AG04450 (cell line): Measurements from ENCODE around the gene GID8. TPM values are rescaled to one million over a fixed set of nuclear protein-coding genes. Genes with fewer than 3 reads are reported as not detected.

Source experiments
- CTCF ChIA-PET: fragments of 300-600, 350-600 bp; formaldehyde crosslinking; extraction: SDS; loops from one replicate; lab custom pipeline; 2022; ENCODE audit warnings: antibody characterized with exemption, inconsistent platforms; lab: Charles Lee
- POLR2A ChIA-PET: fragments of 350-600 bp; formaldehyde crosslinking; extraction: SDS; loops from one replicate; lab custom pipeline; 2021; ENCODE audit warnings: antibody characterized with exemption, inconsistent platforms; lab: Yijun Ruan, JAX
- DNase-seq: peaks from one replicate; pipeline ENCODE4 v3.0.0-alpha.2; 2011; ENCODE audit warnings: low read depth, low spot score
- H3K27ac ChIP-seq: one replicate; pipeline ENCODE4 v1.5.1; 2012; ENCODE audit warnings: low read depth, low read length, control low read depth
- H3K27me3 ChIP-seq: one replicate; pipeline ENCODE4 v1.6.0; 2012; ENCODE audit warnings: low read length; ENCODE audit not compliant: control insufficient read depth, insufficient read depth
- H3K4me3 ChIP-seq: 2 replicates; pipeline ENCODE4 v1.5.1; 2011; ENCODE audit warnings: mild to moderate bottlenecking, low read depth, low read length, control low read depth
- H3K9me3 ChIP-seq: 2 replicates; pipeline ENCODE4 v1.5.1; 2012; ENCODE audit warnings: low read length; ENCODE audit not compliant: control insufficient read depth, insufficient read depth
- CTCF ChIP-seq: IDR thresholded peaks from 2 replicates; pipeline ENCODE4 v1.5.1; 2011; ENCODE audit warnings: low read depth, low read length, control low read depth, inconsistent platforms
- polyA plus RNA-seq: library from polyadenylated mRNA; depleted of rRNA; stranded (reverse); fragments of >200 nt; gene quantifications from 2 replicates; pipeline ENCODE4 v1.2.3, GENCODE V29; 2011

The GID8 gene
- polyA plus RNA-seq, 1 experiment, result 24.4 TPM

GRCh38 chr20:62937268-62938104, 461 bp upstream of the GID8 start:
- H3K9me3 ChIP-seq, result peaks cover 3% of the 10 kb centered on the region; the same call in 1 of the 2 replicates
- ChIA-PET POLR2A (interaction anchor here (0.6 to 2.5 kb wide), 13 partner anchors 8 to 335 kb away, joined by 3 to 16 read pairs (median 4); partner anchors contain the start of gene TCFL5), CTCF (interaction anchor here (0.6 to 1.0 kb wide), 3 partner anchors 11 to 38 kb away, joined by 3 to 4 read pairs (median 3); no protein-coding TSS in a partner anchor)

GRCh38 chr20:62940875-62941274, 2.9 kb downstream of the GID8 start:
- Histone ChIP-seq H3K27me3 (no peaks in the 10 kb centered on the region), H3K4me3 (no peak overlapping the region), H3K27ac (no peak overlapping the region), H3K9me3 (peaks cover 3% of the 10 kb centered on the region; the same call in 1 of the 2 replicates)
- ChIA-PET CTCF (no interaction called here), POLR2A (interaction anchor here (0.7 kb wide), 1 partner anchor 37 kb away, joined by 5 read pairs; no protein-coding TSS in a partner anchor)
- no peak for TF ChIP-seq CTCF
- no peak for DNase-seq

More at GRCh38 chr20:62937268-62938104, 461 bp upstream of the GID8 start:
- Histone ChIP-seq H3K27me3 (no peaks in the 10 kb centered on the region), H3K4me3 (peak overlapping the region; percentile 95), H3K27ac (peak overlapping the region; percentile 96)
- TF ChIP-seq CTCF, result no peak
- peak; percentile 90 for DNase-seq

- no peak for TF ChIP-seq CTCF
- H3K4me3 ChIP-seq, result no peak overlapping the region
- CTCF ChIA-PET, result no interaction called here
- DNase-seq, result no peak
- H3K27me3 ChIP-seq, result no peaks in the 10 kb centered on the region
- H3K27ac ChIP-seq, result no peak overlapping the region
- peaks cover 3% of the 10 kb centered on the region; the same call in 1 of the 2 replicates for H3K9me3 ChIP-seq
- POLR2A ChIA-PET, result no interaction called here
These were observed 3.8 kb downstream of the GID8 start for GRCh38 chr20:62941792-62942191.

- Histone ChIP-seq H3K27ac (no peak overlapping the region), H3K27me3 (no peaks in the 10 kb centered on the region), H3K9me3 (peaks cover 2% of the 10 kb centered on the region; the same call in 1 of the 2 replicates), H3K4me3 (no peak overlapping the region)
- ChIA-PET POLR2A (no interaction called here), CTCF (no interaction called here)
- DNase-seq, result no peak
- no peak for TF ChIP-seq CTCF
These were observed 4.5 kb downstream of the GID8 start for GRCh38 chr20:62942456-62942855.

GRCh38 chr20:62943396-62943795, 5.4 kb downstream of the GID8 start:
- no peaks in the 10 kb centered on the region; the same call in 1 of the 2 replicates for H3K9me3 ChIP-seq
- TF ChIP-seq CTCF, result no peak
- H3K4me3 ChIP-seq, result no peak overlapping the region
- no peaks in the 10 kb centered on the region for H3K27me3 ChIP-seq
- ChIA-PET POLR2A (no interaction called here), CTCF (no interaction called here)
- DNase-seq, result no peak
- no peak overlapping the region for H3K27ac ChIP-seq
